Fibroblast of villous mesenchyme (primary cell): ENCODE data around the gene HIVEP3. TPM values are rescaled to one million over a fixed set of nuclear protein-coding genes. Genes with fewer than 3 reads are reported as not detected.

ENCODE experiments used
- DNase-seq: peaks from one replicate; pipeline ENCODE4 v3.0.0-alpha.2; 2010; ENCODE audit warnings: low read depth
- H3K4me3 ChIP-seq: 2 replicates; pipeline ENCODE4 v1.5.1; 2011; ENCODE audit warnings: low read depth, mild to moderate bottlenecking, low read length
- total RNA-seq: library from RNA; depleted of rRNA; stranded (reverse); fragments of >200 nt; gene quantifications from 2 replicates; pipeline ENCODE4 v1.2.3, GENCODE V29; 2012
- TF ChIP-seq, protein P1 (sequence below): IDR thresholded peaks from 2 replicates; pipeline ENCODE4 v1.5.1; 2012; ENCODE audit warnings: low read depth, mild to moderate bottlenecking, low read length; ENCODE audit not compliant: insufficient read depth

The HIVEP3 gene
- total RNA-seq, 1 donor = 0.86 TPM

DNA sequence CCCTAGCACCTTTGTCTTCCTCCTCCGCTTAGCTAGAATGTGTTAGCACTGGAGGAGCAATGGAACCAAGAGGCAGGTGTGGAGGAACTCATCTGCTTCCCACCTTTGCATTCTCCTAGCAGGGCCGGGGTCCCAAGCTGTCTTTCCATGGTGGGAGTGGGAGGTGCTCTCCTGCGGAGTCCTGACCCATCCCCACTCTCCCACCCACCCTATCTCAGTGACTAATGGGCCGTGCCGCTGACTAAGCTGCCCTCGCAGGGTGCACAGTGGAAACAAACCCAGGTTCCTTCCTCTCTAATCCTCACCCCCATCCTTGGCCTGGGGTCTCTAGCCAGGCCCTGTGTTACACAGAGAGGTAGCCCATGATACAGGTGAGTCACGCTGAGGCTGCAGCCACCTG, 177.5 kb downstream of the HIVEP3 start:
- no peak for DNase-seq
- no peak overlapping the region for H3K4me3 ChIP-seq
- TF ChIP-seq, protein P1, sequence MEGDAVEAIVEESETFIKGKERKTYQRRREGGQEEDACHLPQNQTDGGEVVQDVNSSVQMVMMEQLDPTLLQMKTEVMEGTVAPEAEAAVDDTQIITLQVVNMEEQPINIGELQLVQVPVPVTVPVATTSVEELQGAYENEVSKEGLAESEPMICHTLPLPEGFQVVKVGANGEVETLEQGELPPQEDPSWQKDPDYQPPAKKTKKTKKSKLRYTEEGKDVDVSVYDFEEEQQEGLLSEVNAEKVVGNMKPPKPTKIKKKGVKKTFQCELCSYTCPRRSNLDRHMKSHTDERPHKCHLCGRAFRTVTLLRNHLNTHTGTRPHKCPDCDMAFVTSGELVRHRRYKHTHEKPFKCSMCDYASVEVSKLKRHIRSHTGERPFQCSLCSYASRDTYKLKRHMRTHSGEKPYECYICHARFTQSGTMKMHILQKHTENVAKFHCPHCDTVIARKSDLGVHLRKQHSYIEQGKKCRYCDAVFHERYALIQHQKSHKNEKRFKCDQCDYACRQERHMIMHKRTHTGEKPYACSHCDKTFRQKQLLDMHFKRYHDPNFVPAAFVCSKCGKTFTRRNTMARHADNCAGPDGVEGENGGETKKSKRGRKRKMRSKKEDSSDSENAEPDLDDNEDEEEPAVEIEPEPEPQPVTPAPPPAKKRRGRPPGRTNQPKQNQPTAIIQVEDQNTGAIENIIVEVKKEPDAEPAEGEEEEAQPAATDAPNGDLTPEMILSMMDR = no peak

DNA sequence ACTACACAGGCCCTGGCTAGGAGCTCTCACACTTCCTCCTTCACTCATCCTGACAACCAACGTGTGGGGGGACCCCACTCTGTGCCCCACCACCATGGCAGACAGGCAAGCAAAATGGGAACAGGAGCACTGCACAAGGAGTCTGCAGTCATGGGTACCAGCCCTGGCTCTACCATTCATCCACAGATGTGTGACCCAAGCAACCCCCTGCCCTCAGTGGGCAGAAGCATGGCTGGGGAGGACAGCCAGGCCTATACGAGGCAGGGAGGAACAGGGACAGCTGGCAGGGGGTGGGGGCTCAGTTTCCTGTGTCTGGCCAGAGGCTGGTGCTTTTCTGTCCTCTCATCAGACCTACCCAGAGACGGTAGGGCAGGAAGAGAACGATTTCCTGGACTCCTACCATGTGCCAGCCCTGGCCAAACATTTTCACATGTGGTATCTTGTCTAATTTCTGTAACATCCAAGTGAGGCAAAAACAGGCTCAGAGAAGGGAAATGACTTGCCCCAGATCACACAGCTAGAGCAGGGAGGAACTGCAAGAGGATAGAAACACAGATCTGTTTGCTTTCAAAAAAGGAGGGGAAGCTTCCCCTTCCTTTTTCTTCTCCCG, 178.0 kb downstream of the HIVEP3 start:
- TF ChIP-seq, protein P1 = no peak
- no peak overlapping the region for H3K4me3 ChIP-seq
- no peak for DNase-seq

DNA sequence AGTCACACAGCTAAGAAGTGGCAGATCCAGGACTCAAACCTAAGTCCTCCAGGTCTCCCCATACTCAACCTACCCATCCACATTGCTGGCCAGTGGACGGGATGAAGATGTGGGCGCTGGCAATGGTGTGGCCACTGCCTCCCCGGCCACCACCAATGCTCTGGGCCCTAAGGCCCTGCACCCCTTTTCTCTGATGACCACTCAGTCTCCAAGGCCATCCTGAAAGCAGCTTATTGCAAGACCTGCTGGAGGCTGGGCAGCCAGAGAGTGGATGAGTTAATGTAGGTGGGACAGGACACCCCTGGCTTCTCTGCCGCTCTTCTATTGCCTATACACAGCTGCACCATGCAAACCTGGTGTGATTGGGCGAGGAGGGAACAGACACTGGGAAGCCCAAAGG, 178.7 kb downstream of the HIVEP3 start:
- TF ChIP-seq, protein P1 = no peak
- H3K4me3 ChIP-seq = no peak overlapping the region
- DNase-seq = no peak

DNA sequence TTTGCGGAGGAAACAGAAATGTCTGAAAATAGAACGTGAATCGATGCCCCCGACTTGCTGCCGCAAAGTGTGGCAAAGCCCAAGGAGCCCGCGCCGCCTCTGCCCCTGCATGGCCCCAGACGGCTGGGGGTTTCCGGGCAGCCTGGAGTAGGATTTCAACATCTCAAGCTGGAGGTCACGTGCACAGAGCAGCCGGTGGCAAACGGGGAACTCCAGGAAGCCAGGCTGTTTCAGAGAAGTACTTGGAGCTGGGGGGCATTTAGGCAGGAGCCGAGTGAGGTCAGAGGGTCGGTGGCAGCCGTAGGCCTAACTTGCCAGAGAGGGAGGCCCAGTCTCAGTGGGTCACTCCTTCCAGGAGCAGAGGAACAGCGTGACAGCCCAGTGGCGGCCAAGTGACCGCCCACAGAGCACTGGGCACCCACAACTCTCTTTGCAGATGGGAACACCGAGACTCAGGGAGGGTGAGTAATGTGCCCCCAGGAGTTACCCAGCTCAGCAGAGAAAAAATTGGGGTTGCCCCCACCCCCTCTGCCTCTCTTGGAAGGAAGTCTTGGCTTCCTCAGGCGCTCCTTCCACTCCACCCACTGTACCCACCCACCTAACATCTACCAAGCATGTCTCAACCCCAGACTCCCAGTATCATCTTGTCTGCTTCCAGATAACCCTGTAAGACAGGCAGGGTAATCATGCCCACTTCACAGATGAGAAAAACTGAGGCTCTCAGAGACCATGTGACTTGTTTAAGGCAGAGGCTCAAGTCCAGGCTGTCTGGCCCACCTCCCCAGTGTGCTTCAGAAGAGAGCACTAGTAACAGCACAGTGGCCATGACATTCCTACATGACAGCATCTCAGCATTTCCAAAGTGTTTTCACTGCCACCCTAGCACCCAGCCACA, 179.4 kb downstream of the HIVEP3 start:
- H3K4me3 ChIP-seq = no peak overlapping the region
- peak; percentile 91 for DNase-seq
- TF ChIP-seq, protein P1 = no peak

DNA sequence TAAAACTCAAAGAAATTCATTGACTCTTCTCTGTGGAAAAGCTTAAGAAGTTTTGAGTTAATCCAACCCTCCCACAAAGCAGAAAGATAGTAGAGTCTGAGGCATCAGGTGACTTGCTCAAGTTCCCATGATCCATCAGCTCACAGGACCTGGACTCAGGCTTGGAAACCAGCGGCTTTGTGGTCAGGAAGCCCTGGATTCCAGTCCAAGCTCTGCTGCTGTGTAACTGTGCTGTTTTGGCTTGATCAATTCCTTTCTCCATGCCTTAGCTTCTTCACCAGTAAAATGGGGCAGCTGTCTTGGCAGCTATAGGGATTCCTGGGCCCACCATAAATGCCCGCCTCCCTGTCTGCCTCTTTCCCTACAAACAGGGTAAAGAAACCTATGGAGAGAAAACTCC, 180.2 kb downstream of the HIVEP3 start:
- TF ChIP-seq, protein P1 = no peak
- H3K4me3 ChIP-seq = no peak overlapping the region
- DNase-seq = peak; percentile 48

DNA sequence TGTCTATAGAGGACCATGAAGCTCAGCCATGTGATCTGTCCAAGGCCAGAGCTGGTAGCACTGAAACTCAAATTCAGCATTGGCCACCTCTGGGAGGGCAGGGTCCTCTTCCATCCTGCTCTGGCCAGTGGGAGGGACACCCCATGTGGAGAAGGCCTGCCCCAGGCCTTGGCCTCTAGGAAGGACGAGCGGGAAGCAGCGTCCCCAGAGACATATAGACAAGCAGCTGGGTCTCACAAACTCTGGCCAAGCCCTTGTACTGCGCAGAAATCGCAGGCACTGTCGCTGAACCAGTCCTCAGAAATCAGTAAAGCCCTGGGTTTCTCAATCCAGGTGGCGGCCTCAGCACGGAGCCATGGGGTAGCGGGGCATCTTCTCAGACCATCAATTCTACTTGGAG, 180.7 kb downstream of the HIVEP3 start:
- TF ChIP-seq, protein P1 = no peak
- H3K4me3 ChIP-seq = no peak overlapping the region
- no peak for DNase-seq
